HG03457 (cell line): ENCODE data around the gene HRH3.

ENCODE experiments used
- ATAC-seq: cut with Tn5 transposase; IDR thresholded peaks from one replicate; pipeline ENCODE4 v1.9.1; 2021; ENCODE audit warnings: moderate number of reproducible peaks; ENCODE audit not compliant: unreplicated experiment

The HRH3 gene

DNA sequence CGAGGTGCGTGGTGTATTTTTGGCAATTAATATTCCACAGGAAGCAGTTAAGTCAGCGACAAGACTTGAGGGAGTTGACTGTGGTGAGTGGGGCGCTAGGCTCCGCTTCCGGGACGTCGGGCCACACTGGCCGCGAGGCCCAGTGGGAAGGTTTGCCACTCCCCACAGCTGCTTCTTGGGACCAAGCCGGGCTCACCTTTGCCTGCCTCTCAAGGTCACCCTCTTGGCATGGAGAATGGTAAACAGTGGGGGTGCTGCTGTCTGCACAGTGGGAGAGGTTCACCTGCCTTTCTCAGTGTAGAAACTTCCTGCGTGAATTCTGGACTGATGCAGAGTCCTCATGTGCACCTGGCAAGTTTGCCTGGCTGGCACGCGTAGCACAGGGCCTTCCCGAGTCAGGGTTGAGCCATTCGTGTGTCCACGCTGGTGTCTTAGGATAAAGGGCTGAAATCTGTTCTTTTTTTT is 24.6 kb upstream of the HRH3 start:
- no peak for ATAC-seq

- ATAC-seq: no peak
These were observed 23.9 kb upstream of the HRH3 start for GRCh38 chr20:62243906-62244515.

GRCh38 chr20:62243106-62243505 is 23.0 kb upstream of the HRH3 start:
- ATAC-seq: no peak

GRCh38 chr20:62242176-62242575 is 22.1 kb upstream of the HRH3 start:
- no peak for ATAC-seq

- no peak for ATAC-seq
These were observed 21.4 kb upstream of the HRH3 start for GRCh38 chr20:62241506-62241905.

DNA sequence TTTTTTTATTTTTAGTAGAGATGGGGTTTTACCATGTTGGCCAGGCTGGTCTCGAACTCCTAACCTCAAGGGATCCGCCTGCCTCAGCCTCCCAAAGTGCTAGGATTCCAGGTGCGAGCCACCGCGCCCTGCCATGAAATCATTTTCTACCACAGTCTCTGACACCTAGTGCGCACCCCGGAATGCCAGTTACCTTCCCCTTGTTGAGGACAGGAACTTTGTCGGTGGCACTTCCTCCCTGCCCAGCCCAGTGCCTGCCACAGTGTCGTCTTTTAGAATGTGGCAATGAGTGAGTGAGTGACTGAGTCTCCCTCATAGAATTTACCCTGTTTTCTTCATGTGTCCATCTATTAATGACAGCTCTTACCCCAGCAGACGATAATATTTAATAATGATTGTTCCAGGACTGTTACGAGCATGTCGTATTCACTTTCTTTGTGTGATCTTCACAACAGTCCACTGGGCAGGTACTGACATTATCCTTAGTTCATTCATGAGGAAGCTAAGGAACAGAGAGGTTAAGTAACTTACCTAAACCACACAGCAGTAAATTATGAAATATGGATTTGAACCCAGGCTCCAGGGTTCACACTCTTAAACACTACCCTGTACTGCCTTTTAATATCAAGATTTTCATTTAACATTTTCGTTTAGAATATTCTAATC is 20.1 kb upstream of the HRH3 start:
- ATAC-seq: no peak

GRCh38 chr20:62239278-62239879 is 19.3 kb upstream of the HRH3 start:
- ATAC-seq: no peak

DNA sequence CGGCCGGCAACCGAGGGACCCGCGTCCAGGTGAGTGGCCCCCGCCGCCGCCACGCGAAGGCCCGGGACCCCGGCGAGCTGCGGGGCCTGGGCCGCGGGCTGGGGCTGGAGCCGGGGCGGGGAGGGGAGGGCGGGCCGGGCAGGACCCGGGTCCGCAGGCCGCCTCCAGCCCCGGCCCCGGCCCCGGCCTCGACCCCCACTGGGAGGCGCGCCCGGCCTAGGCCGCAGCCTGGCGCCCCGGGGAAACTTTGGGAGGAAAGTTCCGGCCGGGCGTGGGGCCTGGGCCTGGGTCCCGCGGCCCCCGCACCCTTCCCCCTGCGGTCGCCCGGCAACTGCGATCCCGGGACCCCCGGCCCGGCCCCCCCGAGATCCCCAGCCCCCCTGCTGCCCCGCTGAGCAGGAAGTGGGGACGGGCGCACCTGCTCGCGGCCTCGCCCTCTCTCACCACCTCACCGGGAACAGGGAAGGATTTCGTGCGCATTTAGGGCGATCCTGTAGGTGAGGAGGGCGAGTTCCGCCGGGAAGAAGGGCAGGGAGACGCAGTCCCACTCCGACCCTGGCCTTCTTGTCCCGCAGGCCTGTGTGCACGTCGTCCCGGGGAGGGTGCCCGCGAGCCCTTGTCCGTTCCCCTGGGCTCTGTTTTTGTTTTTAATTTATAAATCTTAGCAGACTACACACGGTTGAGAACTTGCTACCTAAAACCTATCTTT is 18.6 kb upstream of the HRH3 start:
- peak; percentile 7 for ATAC-seq

DNA sequence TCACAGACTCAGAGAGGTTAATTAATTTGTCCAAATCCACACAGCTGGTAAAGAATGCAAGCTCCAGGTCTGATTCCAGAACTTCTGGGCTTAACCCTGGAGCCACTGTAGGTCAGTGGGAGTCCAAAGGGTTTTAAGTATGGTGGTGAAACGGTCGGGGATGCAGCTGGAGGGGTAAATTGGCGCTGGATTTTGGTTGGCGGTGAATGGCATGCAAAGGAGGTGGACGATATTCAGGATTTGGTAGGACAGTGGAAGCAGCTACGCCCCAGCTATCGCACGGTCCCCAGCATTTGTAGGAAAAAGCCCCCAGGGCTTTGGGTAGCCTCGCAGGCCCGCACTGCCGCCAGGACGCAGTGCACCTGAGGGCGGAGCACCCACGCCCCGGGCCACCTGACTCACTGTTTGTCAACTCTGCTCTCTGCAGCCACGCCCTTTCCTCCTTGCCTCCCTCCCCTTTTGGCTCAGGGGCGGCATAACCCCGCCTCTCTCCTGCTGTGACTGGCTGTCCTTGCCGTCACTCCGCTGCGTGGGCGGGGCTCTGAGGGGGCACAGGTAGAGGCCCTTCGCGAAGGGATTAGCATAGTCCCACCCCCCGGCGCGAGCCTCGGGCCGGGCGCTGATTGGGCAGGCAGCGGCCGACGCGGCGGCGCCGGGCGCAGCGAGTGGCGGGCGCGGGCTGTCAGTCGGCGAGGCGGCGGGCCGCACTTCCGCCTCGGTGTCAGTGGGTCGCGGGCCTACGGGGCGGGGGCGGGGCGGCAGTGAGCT is 17.9 kb upstream of the HRH3 start, which contains the start of gene OSBPL2:
TSS of gene OSBPL2 (plus strand) at position 721 of the 768 bp plus-strand sequence. CDS start 17,664 bp downstream, outside the sequence.
- ATAC-seq: peak; percentile 96

DNA sequence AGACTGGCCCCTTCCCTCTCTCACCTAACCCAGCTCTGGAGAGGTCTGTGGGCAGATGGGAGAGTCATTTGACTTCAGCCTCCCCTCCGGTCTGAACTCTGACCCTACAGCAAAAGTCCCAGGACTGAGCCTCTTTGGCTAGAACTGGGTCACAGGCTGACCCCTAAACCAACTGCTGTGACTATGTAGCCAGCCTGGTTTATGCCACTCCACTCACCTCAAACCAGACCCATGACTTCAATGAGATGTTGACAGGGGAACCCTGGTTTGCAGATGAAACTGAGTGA is 17.4 kb upstream of the HRH3 start:
- ATAC-seq: no peak

- ATAC-seq: no peak
These were observed 16.9 kb upstream of the HRH3 start for GRCh38 chr20:62236766-62237513.

- no peak for ATAC-seq
These were observed 16.1 kb upstream of the HRH3 start for GRCh38 chr20:62236200-62236599.

GRCh38 chr20:62235777-62236157 is 15.7 kb upstream of the HRH3 start:
- ATAC-seq: no peak

DNA sequence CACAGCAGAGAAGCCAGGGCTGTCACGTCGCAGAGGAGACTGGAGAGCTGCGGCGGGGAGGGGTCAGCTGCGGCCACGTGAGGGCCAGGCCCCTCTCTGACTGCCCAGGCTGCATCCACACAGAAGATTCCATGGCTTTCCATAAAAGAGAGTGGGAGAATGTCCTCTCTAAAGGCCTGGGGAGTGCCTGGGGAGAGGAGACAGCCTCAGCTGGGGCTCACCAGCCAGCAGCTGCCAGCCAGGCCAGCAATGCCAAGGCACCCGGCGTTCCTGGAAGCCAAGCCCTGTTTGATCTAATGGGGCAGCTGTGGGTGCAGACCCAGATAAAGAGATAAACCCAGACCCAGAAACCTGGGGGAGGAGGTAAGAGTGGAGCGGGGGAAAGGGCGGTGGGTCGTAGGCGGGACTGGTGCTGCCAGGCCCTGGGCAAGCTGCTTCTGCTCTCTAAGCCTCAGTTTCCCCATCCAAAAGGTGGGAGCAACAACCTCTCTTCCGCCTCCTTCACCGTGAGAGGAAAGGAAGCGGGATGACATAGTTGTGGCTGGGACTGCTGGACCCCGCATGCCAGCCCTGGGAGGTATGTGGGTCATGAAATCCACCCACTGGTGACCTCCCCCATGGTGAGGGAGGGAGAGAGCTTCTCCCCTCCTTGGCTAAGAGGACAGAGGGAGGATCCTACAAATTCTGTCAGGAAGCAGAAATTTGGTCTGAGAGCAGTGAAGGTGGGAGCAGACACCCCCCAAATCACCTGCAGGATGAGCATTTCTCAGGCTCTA is 15.1 kb upstream of the HRH3 start:
- ATAC-seq: no peak

DNA sequence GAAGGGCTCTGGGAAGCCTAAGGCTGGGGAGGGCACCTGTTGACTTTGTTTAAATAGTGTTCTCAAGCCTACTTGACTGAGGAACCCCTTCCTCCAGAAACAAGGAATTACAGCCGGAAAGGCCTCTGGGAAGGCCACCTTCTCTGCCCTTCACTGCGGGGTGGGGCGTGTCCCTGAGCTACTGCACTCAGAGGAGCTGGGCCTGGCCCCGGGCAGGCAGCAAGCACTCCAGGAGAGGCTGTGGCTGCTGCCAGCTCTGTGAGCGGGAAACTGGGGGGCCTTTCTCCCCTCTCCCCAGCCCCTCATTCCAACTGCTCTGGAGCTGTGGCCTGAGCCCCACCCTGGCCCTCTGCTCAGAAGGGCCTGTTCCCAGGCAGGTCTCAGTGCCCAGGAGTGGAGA is 14.3 kb upstream of the HRH3 start:
- no peak for ATAC-seq

DNA sequence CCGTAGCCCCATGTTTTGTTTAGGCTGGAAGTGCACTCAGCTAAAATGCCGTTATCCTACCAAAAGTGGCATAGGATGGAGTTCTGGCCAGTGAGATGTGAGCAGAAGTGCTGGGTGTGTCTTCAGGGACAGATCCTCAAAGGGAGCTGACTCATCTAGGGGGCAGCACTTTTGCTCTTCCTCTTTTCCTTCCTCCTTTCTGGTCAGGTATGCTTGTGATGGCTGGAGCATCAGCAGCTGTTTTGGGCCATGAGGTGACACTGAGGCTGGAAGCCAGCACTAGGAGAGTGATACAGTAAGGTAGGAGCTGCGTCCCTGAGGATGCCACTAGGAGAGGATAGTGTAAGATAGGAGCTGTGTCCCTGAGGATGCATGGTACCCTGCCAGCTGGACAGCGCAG is 13.6 kb upstream of the HRH3 start:
- no peak for ATAC-seq

DNA sequence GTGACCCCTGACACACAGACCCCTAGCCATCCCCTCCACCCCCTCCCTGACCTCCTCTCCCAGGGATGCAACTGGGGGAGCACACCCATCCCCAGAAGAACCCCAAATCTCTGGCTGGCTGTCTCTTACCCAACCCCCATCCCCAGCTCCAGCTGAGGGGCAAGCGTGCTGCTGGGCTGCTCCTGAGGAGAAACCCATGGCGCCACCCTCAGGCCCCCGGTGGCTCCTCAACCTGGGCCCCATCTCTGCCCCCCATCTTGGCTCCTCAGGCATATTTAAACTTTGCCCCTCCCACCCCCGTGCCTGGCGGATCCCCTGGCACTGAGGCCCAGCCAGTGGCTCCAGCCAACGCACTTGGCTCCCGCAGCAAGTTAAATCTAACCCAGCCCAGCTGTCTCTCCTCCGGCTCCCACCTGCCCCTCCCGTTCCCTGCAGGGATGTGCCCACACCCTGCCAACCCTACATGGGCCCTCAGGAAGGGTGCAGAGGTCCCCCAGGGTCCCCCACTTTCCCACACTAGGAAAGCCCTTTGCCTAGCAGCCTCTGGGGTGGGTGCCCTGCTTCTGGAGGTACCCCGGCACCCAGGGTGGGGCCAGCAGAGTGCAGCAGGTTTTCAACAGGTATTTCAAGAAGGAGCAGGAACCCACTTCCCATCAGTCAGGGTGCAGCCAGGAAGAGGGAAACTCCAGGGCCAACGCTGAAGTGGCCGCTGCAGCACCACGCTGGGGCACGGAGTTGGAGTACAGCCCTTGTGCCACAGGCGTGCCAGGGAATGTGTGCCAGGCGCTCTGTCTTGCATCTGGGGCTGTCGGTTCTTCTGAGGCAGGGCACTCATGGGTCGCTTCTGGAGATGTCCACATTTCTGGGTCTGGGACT is 12.9 kb upstream of the HRH3 start:
- ATAC-seq: no peak

- ATAC-seq: no peak
These were observed 12.1 kb upstream of the HRH3 start for GRCh38 chr20:62232194-62232593.

DNA sequence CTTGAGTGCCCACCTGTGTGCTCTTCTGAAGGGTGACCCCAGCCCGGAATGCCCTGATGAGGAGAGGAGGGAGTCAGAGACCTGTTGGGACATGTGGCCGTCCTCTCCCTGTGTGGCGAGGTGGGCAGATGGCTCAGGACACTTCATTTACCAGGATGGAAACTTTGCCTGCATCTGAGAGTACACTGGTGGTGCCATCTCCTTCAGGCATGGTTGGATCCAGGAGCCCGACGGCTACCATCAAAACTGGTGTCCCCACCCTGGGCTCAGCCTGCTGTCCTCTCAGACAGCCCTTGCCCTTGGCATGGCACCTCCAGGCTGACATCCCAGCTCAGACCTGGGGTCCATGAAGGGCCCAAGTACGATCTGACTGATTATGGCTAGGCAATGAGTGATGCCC is 11.2 kb upstream of the HRH3 start:
- ATAC-seq: no peak
